Activated CD8-positive, alpha-beta T cell treated with anti-CD3 and anti-CD28 coated beads for 36 hours (primary cell): ENCODE measurements around the gene SNW1. TPM values are rescaled to one million over a fixed set of nuclear protein-coding genes. Genes with fewer than 3 reads are reported as not detected.
"Not testable (repeated sequence)": the region's sequence is repeated elsewhere in the genome, so short reads cannot be mapped to it uniquely, and the experiment has no call there.

Source experiments
- ATAC-seq: fragments of 200-7000 bp; cut with Tn5 transposase; one replicate; pipeline ENCODE4 v1.10.0; 2021; ENCODE audit warnings: mild to moderate bottlenecking, moderate library complexity
- CTCF ChIA-PET: fragments of 350-600 bp; sonication (Branson Sonifier 250); formaldehyde crosslinking; loops from one replicate; lab custom pipeline; 2021; ENCODE audit warnings: antibody characterized with exemption; lab: Charles Lee
- POLR2A ChIA-PET: fragments of 350-600 bp; sonication (Branson Sonifier 250); formaldehyde crosslinking; loops from one replicate; lab custom pipeline; 2021; ENCODE audit warnings: antibody characterized with exemption; lab: Charles Lee
- DNase-seq: peaks from one replicate; pipeline ENCODE4 v3.0.0-alpha.2; 2020
- H3K27ac Mint-ChIP-seq: one replicate; pipeline ENCODE4 v1.8.0; 2021; ENCODE audit warnings: mild to moderate bottlenecking, mixed read lengths
- H3K27me3 Mint-ChIP-seq: one replicate; pipeline ENCODE4 v1.8.0; 2021; ENCODE audit warnings: mixed read lengths
- H3K36me3 Mint-ChIP-seq: one replicate; pipeline ENCODE4 v1.8.0; 2021; ENCODE audit warnings: low read depth, mixed read lengths
- H3K4me1 Mint-ChIP-seq: one replicate; pipeline ENCODE4 v1.8.0; 2021; ENCODE audit warnings: low read depth, mixed read lengths
- H3K4me3 Mint-ChIP-seq: one replicate; pipeline ENCODE4 v1.8.0; 2021; ENCODE audit warnings: mild to moderate bottlenecking, moderate library complexity, mixed read lengths
- H3K9me3 Mint-ChIP-seq: one replicate; pipeline ENCODE4 v1.8.0; 2021; ENCODE audit warnings: mixed read lengths
- CTCF ChIP-seq: fragments of 200-600 bp; IDR thresholded peaks from one replicate; pipeline ENCODE4 v1.8.0; 2022; ENCODE audit warnings: antibody characterized with exemption, mild to moderate bottlenecking
- intact Hi-C: fragments of 100-400 bp; cut with micrococcal nuclease; formaldehyde crosslinking; loops from one replicate; pipeline ENCODE4 v1.10.0; 2022
- total RNA-seq, 2 experiments: library from RNA; stranded (reverse); gene quantifications; one replicate each; pipeline ENCODE4 v1.2.3, GENCODE V29; 2021

The SNW1 gene
- total RNA-seq, 2 experiments from 2014 or later = 95.2 to 121 TPM

GRCh38 chr14:77791225-77791600, 30.3 kb upstream of the SNW1 start:
- TF ChIP-seq CTCF = no peak
- intact Hi-C loops = no loop called here
- Mint-ChIP-seq H3K4me1 (no peaks in the 10 kb centered on the region), H3K27ac (no peak overlapping the region), H3K27me3 (peaks cover 6% of the 10 kb centered on the region), H3K9me3 (no peaks in the 10 kb centered on the region), H3K4me3 (no peak overlapping the region), H3K36me3 (no peaks in the 10 kb centered on the region)
- POLR2A ChIA-PET = no interaction called here
- ATAC-seq (no peak), DNase-seq (no peak)
- CTCF ChIA-PET = interaction anchor here (0.6 to 1.5 kb wide), 2 partner anchors 30 to 84 kb away, joined by 3 to 4 read pairs; partner anchors contain the start of gene SNW1

- POLR2A ChIA-PET = no interaction called here
- Mint-ChIP-seq H3K4me3 (no peak overlapping the region), H3K27me3 (peaks cover 6% of the 10 kb centered on the region), H3K9me3 (no peaks in the 10 kb centered on the region), H3K4me1 (no peaks in the 10 kb centered on the region), H3K36me3 (no peaks in the 10 kb centered on the region), H3K27ac (no peak overlapping the region)
- DNase-seq (no peak), ATAC-seq (no peak)
- intact Hi-C loops = no loop called here
- no peak for TF ChIP-seq CTCF
- CTCF ChIA-PET = interaction anchor here (1.5 kb wide), 1 partner anchor 29 kb away, joined by 4 read pairs; the partner anchor contains the start of gene SNW1
These were observed 29.7 kb upstream of the SNW1 start for GRCh38 chr14:77790566-77791224.

DNA sequence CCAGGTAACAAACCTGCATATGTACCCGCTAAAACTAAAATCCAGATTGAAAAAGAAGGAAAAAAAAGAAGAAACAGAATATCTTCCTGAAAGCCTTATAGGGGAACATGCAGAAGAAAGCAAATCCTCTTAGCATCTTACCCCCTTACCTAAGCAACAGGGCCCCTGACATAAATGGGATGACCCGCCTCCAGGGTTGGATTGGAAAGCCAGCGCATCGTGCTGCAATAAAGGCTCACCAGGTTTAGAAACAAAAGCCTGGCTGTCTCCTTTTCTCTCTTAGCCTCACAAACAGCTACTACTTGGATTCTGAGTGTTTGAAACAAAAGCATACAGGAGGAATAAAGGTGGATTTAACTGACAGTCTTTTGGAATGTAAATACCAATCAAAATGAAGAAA, 25.2 kb upstream of the SNW1 start:
- no peak for TF ChIP-seq CTCF
- POLR2A ChIA-PET = no interaction called here
- no peaks in the 10 kb centered on the region for H3K36me3 Mint-ChIP-seq

DNA sequence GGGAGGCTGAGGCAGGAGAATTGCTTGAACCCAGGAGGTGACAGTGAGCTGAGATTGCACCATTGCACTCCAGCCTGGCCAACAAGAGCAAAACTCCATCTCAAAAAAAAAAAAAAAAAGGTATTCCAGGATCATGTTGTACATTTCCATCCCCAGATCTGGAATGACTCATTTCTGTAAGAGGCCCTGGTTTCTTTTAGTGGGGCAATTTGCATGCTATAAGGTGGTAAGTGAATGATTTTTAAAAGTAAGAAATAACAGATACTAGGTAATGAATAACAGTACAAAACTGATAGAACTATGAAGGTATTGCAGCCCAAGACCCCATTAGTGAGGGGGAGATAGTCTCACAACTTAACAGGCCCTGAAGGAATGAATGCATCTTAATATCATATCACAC, 21.2 kb upstream of the SNW1 start:
- no peak for DNase-seq
- intact Hi-C loops = no loop called here
- TF ChIP-seq CTCF = no peak
- Mint-ChIP-seq H3K4me1 (no peaks in the 10 kb centered on the region), H3K36me3 (no peaks in the 10 kb centered on the region), H3K27me3 (no peaks in the 10 kb centered on the region), H3K27ac (no peak overlapping the region), H3K9me3 (no peaks in the 10 kb centered on the region), H3K4me3 (no peak overlapping the region)
- ChIA-PET POLR2A (no interaction called here), CTCF (no interaction called here)
- ATAC-seq = no peak

More for the DNA sequence above, 25.2 kb upstream of the SNW1 start:
- Mint-ChIP-seq H3K4me1 (no peaks in the 10 kb centered on the region), H3K4me3 (no peak overlapping the region), H3K27ac (no peak overlapping the region), H3K9me3 (no peaks in the 10 kb centered on the region), H3K27me3 (peaks cover 5% of the 10 kb centered on the region)
- CTCF ChIA-PET = no interaction called here
- DNase-seq = no peak
- no peak for ATAC-seq
- intact Hi-C loops = no loop called here

- H3K9me3 Mint-ChIP-seq, intact Hi-C loops, H3K4me3 Mint-ChIP-seq, H3K27ac Mint-ChIP-seq, H3K27me3 Mint-ChIP-seq, H3K4me1 Mint-ChIP-seq, H3K36me3 Mint-ChIP-seq, CTCF ChIA-PET, POLR2A ChIA-PET: not testable (repeated sequence)
- ATAC-seq = peak; percentile 24
- DNase-seq = peak; percentile 9
These were observed 13.0 kb upstream of the SNW1 start for GRCh38 chr14:77773966-77774365.

GRCh38 chr14:77768442-77769069, 7.6 kb upstream of the SNW1 start:
- H3K4me1 Mint-ChIP-seq, H3K9me3 Mint-ChIP-seq, H3K27me3 Mint-ChIP-seq, H3K36me3 Mint-ChIP-seq, CTCF ChIA-PET, H3K27ac Mint-ChIP-seq, POLR2A ChIA-PET, DNase-seq, intact Hi-C loops, H3K4me3 Mint-ChIP-seq, ATAC-seq: not testable (repeated sequence)
